GM12892 (cell line): ENCODE data around the gene CYP1B1.

Experiments
- POLR2A ChIP-seq: IDR thresholded peaks from 2 replicates; pipeline ENCODE4 v1.6.1; 2011; ENCODE audit warnings: low read depth, low read length, control low read depth
- POLR2AphosphoS5 ChIP-seq: IDR thresholded peaks from 2 replicates; pipeline ENCODE4 v1.6.1; 2011; ENCODE audit warnings: low read depth, low read length, control low read depth

DNA sequence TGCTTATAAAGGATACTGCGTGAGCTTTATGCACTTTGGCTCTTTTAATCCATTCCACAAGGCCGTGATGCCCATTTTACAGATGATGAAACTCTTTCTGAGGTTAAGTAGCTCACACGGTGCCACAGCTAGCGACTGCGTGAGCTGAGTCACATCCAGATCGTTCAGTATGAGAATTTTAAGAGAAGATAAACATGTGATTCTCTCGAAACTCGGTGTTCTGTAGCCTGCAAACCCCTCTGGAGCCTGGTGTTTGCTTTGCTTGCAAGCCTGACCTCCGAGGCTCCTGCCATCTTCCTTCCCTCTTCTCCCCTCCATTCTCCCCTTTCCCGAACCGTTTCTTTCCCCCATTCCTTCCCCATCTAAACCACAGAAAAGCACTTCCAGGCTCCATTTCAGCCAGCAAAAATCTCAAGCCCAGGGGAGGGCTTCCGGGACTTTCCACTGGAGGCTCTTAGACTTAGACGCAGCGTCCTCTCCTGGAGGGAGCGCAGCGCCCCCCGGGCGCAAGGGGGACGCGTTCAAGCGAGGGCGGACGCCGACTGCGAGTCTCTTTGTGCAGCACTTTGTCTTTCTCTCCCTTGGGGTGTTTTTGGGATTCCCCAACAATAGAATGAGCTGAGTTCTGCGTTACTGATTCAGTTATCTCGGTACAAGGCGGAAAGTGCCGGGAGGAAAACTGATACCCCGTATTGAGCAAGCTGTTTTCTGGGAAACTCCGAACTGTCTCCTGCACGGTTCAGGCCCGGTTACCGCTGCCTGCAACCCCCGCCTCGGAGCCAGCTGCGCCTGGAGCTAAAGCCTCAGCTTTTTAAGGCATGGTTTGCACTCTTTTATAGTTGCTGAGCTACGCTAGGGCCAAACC lies 38.0 kb downstream of the CYP1B1 start:
- peak; percentile 55 for TF ChIP-seq POLR2A
- peak; percentile 46; the same call in 1 of the 2 replicates for TF ChIP-seq POLR2AphosphoS5
